C4-2B (cell line): ENCODE measurements around the gene SREBF1.

Experiments used
- CTCF ChIP-seq: fragments of 450-650 bp; conservative IDR thresholded peaks from 2 replicates; pipeline ENCODE4 v1.5.1; 2017; ENCODE audit warnings: mild to moderate bottlenecking
- ZFX ChIP-seq: fragments of 450-650 bp; IDR thresholded peaks from 2 replicates; pipeline ENCODE4 v1.6.1; 2017

GRCh38 chr17:17852930-17853329 lies 16.1 kb upstream of the SREBF1 start:
- TF ChIP-seq CTCF: no peak
- TF ChIP-seq ZFX: no peak
